H9 (cell line): ENCODE measurements around the gene CWC27. TPM values are rescaled to one million over a fixed set of nuclear protein-coding genes. Genes with fewer than 3 reads are reported as not detected.

ENCODE experiments used
- DNase-seq: peaks from one replicate; pipeline ENCODE4 v3.0.0-alpha.2; 2017
- H2AFZ ChIP-seq: one replicate; pipeline ENCODE4 v1.6.1; 2013; ENCODE audit warnings: mild to moderate bottlenecking, low read length, control low read depth, moderate library complexity
- H2AK5ac ChIP-seq: 2 replicates; pipeline ENCODE4 v1.6.1; 2013; ENCODE audit warnings: low read length, control low read depth, mixed read lengths; ENCODE audit not compliant: insufficient read length
- H2BK120ac ChIP-seq: one replicate; pipeline ENCODE4 v1.6.1; 2013; ENCODE audit warnings: low read depth, mild to moderate bottlenecking, low read length, control low read depth, inconsistent platforms; ENCODE audit not compliant: poor library complexity, severe bottlenecking
- H2BK12ac ChIP-seq: 2 replicates; pipeline ENCODE4 v1.6.1; 2013; ENCODE audit warnings: low read length, control low read depth, mixed read lengths, low read depth; ENCODE audit not compliant: insufficient read length
- H2BK15ac ChIP-seq: 2 replicates; pipeline ENCODE4 v1.6.1; 2013; ENCODE audit warnings: low read depth, low read length, control low read depth
- H2BK20ac ChIP-seq: one replicate; pipeline ENCODE4 v1.6.1; 2013; ENCODE audit warnings: low read depth, mild to moderate bottlenecking, low read length, control low read depth, inconsistent platforms; ENCODE audit not compliant: poor library complexity, severe bottlenecking
- H2BK5ac ChIP-seq: 2 replicates; pipeline ENCODE4 v1.6.1; 2013; ENCODE audit warnings: low read length, control low read depth, mixed read lengths; ENCODE audit not compliant: insufficient read length
- H3K14ac ChIP-seq: 2 replicates; pipeline ENCODE4 v1.6.1; 2013; ENCODE audit warnings: low read length, control low read depth; ENCODE audit not compliant: insufficient read depth
- H3K18ac ChIP-seq: 2 replicates; pipeline ENCODE4 v1.6.1; 2013; ENCODE audit warnings: low read depth, mild to moderate bottlenecking, mixed read lengths, low read length, control low read depth; ENCODE audit not compliant: insufficient read length
- H3K23ac ChIP-seq: 2 replicates; pipeline ENCODE4 v1.6.1; 2013; ENCODE audit warnings: low read length, control low read depth, mixed read lengths, low read depth; ENCODE audit not compliant: insufficient read length
- H3K23me2 ChIP-seq: 2 replicates; pipeline ENCODE4 v1.6.1; 2013; ENCODE audit warnings: low read depth, mild to moderate bottlenecking, mixed read lengths, low read length, control low read depth; ENCODE audit not compliant: insufficient read length, poor library complexity, severe bottlenecking
- H3K27ac ChIP-seq: 2 replicates; pipeline ENCODE4 v1.5.1; 2013; ENCODE audit warnings: low read length, control low read depth, mixed read lengths, low read depth; ENCODE audit not compliant: insufficient read length
- H3K27me3 ChIP-seq: 2 replicates; pipeline ENCODE4 v1.6.1; 2013; ENCODE audit warnings: low read length, control low read depth, inconsistent platforms; ENCODE audit not compliant: insufficient read depth
- H3K4ac ChIP-seq: 2 replicates; pipeline ENCODE4 v1.6.1; 2013; ENCODE audit warnings: low read depth, mild to moderate bottlenecking, control low read depth, inconsistent platforms, low read length, moderate library complexity
- H3K4me1 ChIP-seq: 2 replicates; pipeline ENCODE4 v1.6.1; 2013; ENCODE audit warnings: low read length, control low read depth, inconsistent platforms; ENCODE audit not compliant: insufficient read depth
- H3K4me2 ChIP-seq: 2 replicates; pipeline ENCODE4 v1.6.1; 2013; ENCODE audit warnings: low read length, control low read depth, mixed read lengths; ENCODE audit not compliant: insufficient read length, insufficient read depth
- H3K56ac ChIP-seq: 2 replicates; pipeline ENCODE4 v1.6.1; 2013; ENCODE audit warnings: low read depth, mild to moderate bottlenecking, mixed read lengths, low read length, control low read depth; ENCODE audit not compliant: insufficient read length
- H3K79me1 ChIP-seq: 2 replicates; pipeline ENCODE4 v1.6.1; 2013; ENCODE audit warnings: low read depth, mild to moderate bottlenecking, moderate library complexity, low read length, control low read depth, inconsistent platforms; ENCODE audit not compliant: insufficient read depth, poor library complexity, severe bottlenecking
- H3K79me2 ChIP-seq: 2 replicates; pipeline ENCODE4 v1.6.1; 2013; ENCODE audit warnings: low read length, control low read depth, inconsistent platforms; ENCODE audit not compliant: insufficient read depth
- H3K9ac ChIP-seq: 2 replicates; pipeline ENCODE4 v1.6.1; 2013; ENCODE audit warnings: low read length, control low read depth, mixed read lengths; ENCODE audit not compliant: insufficient read length; ENCODE audit errors: extremely low read depth
- H3K9me3 ChIP-seq: one replicate; pipeline ENCODE4 v1.6.1; 2013; ENCODE audit warnings: low read depth, low read length, inconsistent platforms; ENCODE audit not compliant: control insufficient read depth
- H3T11ph ChIP-seq: one replicate; pipeline ENCODE4 v1.6.1; 2013; ENCODE audit warnings: mild to moderate bottlenecking, low read length, control low read depth, inconsistent platforms
- H4K20me1 ChIP-seq: one replicate; pipeline ENCODE4 v1.6.1; 2013; ENCODE audit not compliant: control insufficient read depth, insufficient read length, insufficient read depth
- H4K5ac ChIP-seq: 2 replicates; pipeline ENCODE4 v1.6.1; 2013; ENCODE audit warnings: low read depth, mild to moderate bottlenecking, mixed read lengths, low read length, control low read depth; ENCODE audit not compliant: insufficient read length
- H4K8ac ChIP-seq: replicated peaks from 2 replicates; pipeline ENCODE4 v1.6.1; 2013; ENCODE audit warnings: low read length, control low read depth, mixed read lengths, low read depth; ENCODE audit not compliant: insufficient read length
- H4K91ac ChIP-seq: 2 replicates; pipeline ENCODE4 v1.6.1; 2013; ENCODE audit warnings: low read depth, mild to moderate bottlenecking, moderate library complexity, mixed read lengths, low read length, control low read depth; ENCODE audit not compliant: insufficient read length
- H3K27ac Mint-ChIP-seq, 3 experiments: 2 replicates in 2 of 3; 3 replicates in 1 of 3; pipeline ENCODE4 v1.8.0; 2020 to 2021; ENCODE audit warnings: mixed read lengths in 3 of 3, mild to moderate bottlenecking in 1 of 3, moderate library complexity in 1 of 3
- H3K27me3 Mint-ChIP-seq: 2 replicates; pipeline ENCODE4 v1.8.0; 2021; ENCODE audit warnings: low read depth, mild to moderate bottlenecking, moderate library complexity, mixed read lengths
- H3K36me3 Mint-ChIP-seq, 3 experiments: 2 replicates in 2 of 3; 3 replicates in 1 of 3; pipeline ENCODE4 v1.8.0; 2020 to 2021; ENCODE audit warnings: low read depth in 3 of 3, mixed read lengths in 3 of 3; ENCODE audit not compliant: insufficient read depth in 1 of 3
- H3K4me1 Mint-ChIP-seq, 2 experiments: 2 replicates each; pipeline ENCODE4 v1.8.0; 2020; ENCODE audit warnings: mixed read lengths in 2 of 2
- H3K4me3 Mint-ChIP-seq, 2 experiments: 2 replicates in 1 of 2; 3 replicates in 1 of 2; pipeline ENCODE4 v1.8.0; 2020 to 2021; ENCODE audit warnings: mild to moderate bottlenecking in 2 of 2, mixed read lengths in 2 of 2, moderate library complexity in 1 of 2
- H3K9me3 Mint-ChIP-seq, 2 experiments: 2 replicates in 1 of 2; 3 replicates in 1 of 2; pipeline ENCODE4 v1.8.0; 2020; ENCODE audit warnings: mild to moderate bottlenecking in 2 of 2, mixed read lengths in 2 of 2, moderate library complexity in 1 of 2
- WGBS: extraction: QIAGEN DNeasy Blood & Tissue Kit; methylation state at CpG from one replicate; pipeline ENCODE4 v1.1.7; 2013; ENCODE audit warnings: missing lambda C conversion rate, low lambda C conversion rate, mixed read lengths; ENCODE audit not compliant: insufficient read length; ENCODE audit errors: extremely low coverage; 5-methylcytosine and 5-hydroxymethylcytosine counted together
- total RNA-seq: library from RNA; stranded (reverse); gene quantifications from 2 replicates; pipeline ENCODE4 v1.2.1, GENCODE V29; 2021
- TF ChIP-seq, protein P1 (sequence below): fragments of 200-600 bp; sonication (generic); conservative IDR thresholded peaks from 3 replicates; pipeline ENCODE4 v1.8.0; 2021; ENCODE audit warnings: antibody characterized with exemption, mild to moderate bottlenecking

The CWC27 gene
- total RNA-seq, 1 experiment from 2014 or later: 41.9 TPM

DNA sequence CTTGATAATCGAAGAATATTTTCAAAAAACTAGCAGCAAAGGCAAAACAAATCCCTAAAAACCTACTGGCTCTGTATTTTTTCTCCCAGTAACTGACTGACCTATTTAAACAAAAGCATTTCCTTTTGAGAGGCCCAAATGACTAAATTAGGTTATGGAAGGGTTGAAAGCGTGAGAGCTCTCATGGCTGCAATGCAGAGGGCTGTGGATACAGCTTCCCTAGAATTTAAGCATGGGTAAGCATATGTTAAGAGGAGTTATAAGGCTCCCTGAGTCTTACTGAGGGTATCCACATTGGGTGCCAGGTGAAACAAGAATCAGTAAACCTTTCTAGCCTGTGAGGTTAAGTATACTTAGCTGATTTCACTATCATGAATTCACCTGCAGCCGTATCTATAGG is 46.1 kb upstream of the CWC27 start:
- Histone ChIP-seq H3K4me2 (no peak overlapping the region), H2BK12ac (no peak overlapping the region), H3K23ac (no peak overlapping the region), H4K5ac (no peak overlapping the region), H3K79me2 (no peaks in the 10 kb centered on the region), H3K4ac (no peak overlapping the region), H3T11ph (no peak overlapping the region), H3K18ac (no peak overlapping the region), H2BK5ac (no peak overlapping the region), H3K9me3 (no peaks in the 10 kb centered on the region), H3K79me1 (no peaks in the 10 kb centered on the region), H4K20me1 (no peaks in the 10 kb centered on the region), H3K27me3 (no peaks in the 10 kb centered on the region), H3K27ac (peak overlapping the region; percentile 68), H3K14ac (no peak overlapping the region), H4K91ac (no peak overlapping the region), H4K8ac (no peak overlapping the region), H2AFZ (no peak overlapping the region), H2AK5ac (no peak overlapping the region), H2BK15ac (no peak overlapping the region), H3K9ac (no peak overlapping the region), H2BK120ac (no peak overlapping the region), H2BK20ac (no peak overlapping the region), H3K23me2 (no peaks in the 10 kb centered on the region), H3K4me1 (no peaks in the 10 kb centered on the region), H3K56ac (no peak overlapping the region)
- Mint-ChIP-seq H3K36me3 (peaks cover 2 to 22% (median 20%) of the 10 kb centered on the region in 3 experiments; a peak in 5 of 7 replicates), H3K27me3 (no peaks in the 10 kb centered on the region), H3K4me1 (peaks cover 0 to 9% of the 10 kb centered on the region in 2 experiments; a peak in 3 of 4 replicates), H3K9me3 (no peaks in the 10 kb centered on the region), H3K27ac (peak overlapping the region in 2 of 3 experiments; percentile 22 to 61; a peak in 2 of 7 replicates), H3K4me3 (no peak overlapping the region)
- no CpG with 5 or more reads among the region's 3 CpGs for WGBS
- TF ChIP-seq, protein P1, sequence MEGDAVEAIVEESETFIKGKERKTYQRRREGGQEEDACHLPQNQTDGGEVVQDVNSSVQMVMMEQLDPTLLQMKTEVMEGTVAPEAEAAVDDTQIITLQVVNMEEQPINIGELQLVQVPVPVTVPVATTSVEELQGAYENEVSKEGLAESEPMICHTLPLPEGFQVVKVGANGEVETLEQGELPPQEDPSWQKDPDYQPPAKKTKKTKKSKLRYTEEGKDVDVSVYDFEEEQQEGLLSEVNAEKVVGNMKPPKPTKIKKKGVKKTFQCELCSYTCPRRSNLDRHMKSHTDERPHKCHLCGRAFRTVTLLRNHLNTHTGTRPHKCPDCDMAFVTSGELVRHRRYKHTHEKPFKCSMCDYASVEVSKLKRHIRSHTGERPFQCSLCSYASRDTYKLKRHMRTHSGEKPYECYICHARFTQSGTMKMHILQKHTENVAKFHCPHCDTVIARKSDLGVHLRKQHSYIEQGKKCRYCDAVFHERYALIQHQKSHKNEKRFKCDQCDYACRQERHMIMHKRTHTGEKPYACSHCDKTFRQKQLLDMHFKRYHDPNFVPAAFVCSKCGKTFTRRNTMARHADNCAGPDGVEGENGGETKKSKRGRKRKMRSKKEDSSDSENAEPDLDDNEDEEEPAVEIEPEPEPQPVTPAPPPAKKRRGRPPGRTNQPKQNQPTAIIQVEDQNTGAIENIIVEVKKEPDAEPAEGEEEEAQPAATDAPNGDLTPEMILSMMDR: no peak
- no peak for DNase-seq
